ENCODE measurements around the gene EXOC4.

DNA sequence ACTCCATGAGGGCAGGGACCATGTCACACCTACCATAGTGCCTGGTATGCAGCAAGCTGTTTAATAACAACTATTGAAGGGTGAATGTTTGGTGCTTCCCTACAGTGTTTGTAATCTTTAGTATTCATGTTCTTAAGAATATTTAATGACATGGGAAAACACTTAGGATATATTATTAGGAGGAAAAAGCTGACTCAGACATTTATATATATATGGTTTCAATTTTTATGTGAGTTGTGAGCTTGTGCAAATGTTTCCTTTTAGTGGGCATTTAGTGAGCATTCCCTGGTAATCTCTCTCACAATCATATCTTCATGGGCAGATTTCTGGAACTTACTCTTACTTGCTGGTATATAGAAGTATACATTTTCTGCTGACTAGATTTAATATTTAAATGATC lies 359.1 kb downstream of the EXOC4 start:
- no peak for TF ChIP-seq CTCF (IDR thresholded peaks at IDR 0.05; ENCODE audit: control extremely low read depth in 1 of 3, insufficient read depth in 1 of 3, low read depth in 1 of 3, low read length in 3 of 3)
- no peak for TF ChIP-seq SUZ12 (IDR thresholded peaks at IDR 0.05; ENCODE audit: low read length)
- TF ChIP-seq HDAC2 (IDR thresholded peaks at IDR 0.05; ENCODE audit: borderline replicate concordance in 1 of 2, low read depth in 2 of 2, low read length in 2 of 2) = no peak
- TF ChIP-seq MAFK (IDR thresholded peaks at IDR 0.05; ENCODE audit: low read depth, low read length) = peak; percentile 22; the same call in 1 of the 2 replicates
- TF ChIP-seq POLR2AphosphoS5 (IDR thresholded peaks at IDR 0.05; ENCODE audit: low read depth, low read length) = no peak
- no peak for TF ChIP-seq JUND (IDR thresholded peaks at IDR 0.05; ENCODE audit: low read length)
- TF ChIP-seq GTF2F1 (IDR thresholded peaks at IDR 0.05; ENCODE audit: borderline replicate concordance, low read depth, low read length) = no peak
- no peak for TF ChIP-seq EZH2 (IDR thresholded peaks at IDR 0.05; ENCODE audit: low read depth, low read length, severe bottlenecking)
- no peak for TF ChIP-seq RFX5 (IDR thresholded peaks at IDR 0.05; ENCODE audit: borderline replicate concordance, low read depth, low read length)
- no peak for TF ChIP-seq KDM1A (IDR thresholded peaks at IDR 0.05; ENCODE audit: borderline replicate concordance, low read length)
- TF ChIP-seq KDM5A (IDR thresholded peaks at IDR 0.05; ENCODE audit: low read length) = no peak
- no peak for TF ChIP-seq CHD2 (IDR thresholded peaks at IDR 0.05; ENCODE audit: low read length)
- no peak for TF ChIP-seq YY1 (IDR thresholded peaks at IDR 0.05; ENCODE audit: low read depth, low read length)
- no peak for TF ChIP-seq TAF1 (IDR thresholded peaks at IDR 0.05; ENCODE audit: low read depth, low read length)
